ENCODE measurements around the gene HLA-DOA. TPM values are rescaled to one million over a fixed set of nuclear protein-coding genes. Genes with fewer than 3 reads are reported as not detected.

Gene HLA-DOA
- total and polyA plus RNA-seq, 4 donors: 0.69 to 3.0 (median 1.6) TPM

DNA sequence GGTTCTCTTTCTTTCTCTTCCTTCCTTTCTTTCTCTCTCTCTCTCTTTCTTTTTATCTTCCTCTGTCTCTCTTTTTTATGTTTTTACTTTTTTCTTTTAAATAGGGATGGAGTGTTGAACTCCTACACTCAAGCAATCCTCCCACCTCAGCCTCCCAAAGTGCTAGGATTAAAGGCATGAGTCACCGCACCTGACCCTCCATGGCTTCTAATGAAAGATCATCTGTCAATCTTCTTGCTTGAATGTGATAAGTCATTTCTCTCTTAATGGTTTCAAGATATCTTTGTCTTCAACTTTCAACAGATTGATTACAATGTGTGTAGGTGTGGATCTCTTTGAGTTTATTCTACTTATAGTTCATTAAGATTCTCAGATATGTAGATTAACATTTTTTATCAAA lies 25.2 kb upstream of the HLA-DOA start:
- H3K4me1 ChIP-seq (ENCODE audit: control insufficient read depth in 4 of 4, insufficient read depth in 4 of 4, low read length in 3 of 4): peaks cover 3 to 6% (median 5%) of the 10 kb centered on the region in 4 donors
- H3K27ac ChIP-seq (ENCODE audit: low read depth in 1 of 2, low read length in 2 of 2): no peak overlapping the region
- no peak for DNase-seq (ENCODE audit: low spot score)
- WGBS: 97% methylated on average over 1 of the region's 1 CpG
- no peak overlapping the region for H3K9ac ChIP-seq (ENCODE audit: low read depth in 1 of 2, low read length in 2 of 2)
- TF ChIP-seq FOXA1 (IDR thresholded peaks at IDR 0.05) (no peak), GABPA (IDR thresholded peaks at IDR 0.05 in 1 of 2, conservative IDR thresholded peaks at IDR 0.05 in 1 of 2) (no peak)
- TF ChIP-seq, protein P1, sequence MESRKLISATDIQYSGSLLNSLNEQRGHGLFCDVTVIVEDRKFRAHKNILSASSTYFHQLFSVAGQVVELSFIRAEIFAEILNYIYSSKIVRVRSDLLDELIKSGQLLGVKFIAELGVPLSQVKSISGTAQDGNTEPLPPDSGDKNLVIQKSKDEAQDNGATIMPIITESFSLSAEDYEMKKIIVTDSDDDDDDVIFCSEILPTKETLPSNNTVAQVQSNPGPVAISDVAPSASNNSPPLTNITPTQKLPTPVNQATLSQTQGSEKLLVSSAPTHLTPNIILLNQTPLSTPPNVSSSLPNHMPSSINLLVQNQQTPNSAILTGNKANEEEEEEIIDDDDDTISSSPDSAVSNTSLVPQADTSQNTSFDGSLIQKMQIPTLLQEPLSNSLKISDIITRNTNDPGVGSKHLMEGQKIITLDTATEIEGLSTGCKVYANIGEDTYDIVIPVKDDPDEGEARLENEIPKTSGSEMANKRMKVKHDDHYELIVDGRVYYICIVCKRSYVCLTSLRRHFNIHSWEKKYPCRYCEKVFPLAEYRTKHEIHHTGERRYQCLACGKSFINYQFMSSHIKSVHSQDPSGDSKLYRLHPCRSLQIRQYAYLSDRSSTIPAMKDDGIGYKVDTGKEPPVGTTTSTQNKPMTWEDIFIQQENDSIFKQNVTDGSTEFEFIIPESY (IDR thresholded peaks at IDR 0.05): no peak
- TF ChIP-seq, protein P2, sequence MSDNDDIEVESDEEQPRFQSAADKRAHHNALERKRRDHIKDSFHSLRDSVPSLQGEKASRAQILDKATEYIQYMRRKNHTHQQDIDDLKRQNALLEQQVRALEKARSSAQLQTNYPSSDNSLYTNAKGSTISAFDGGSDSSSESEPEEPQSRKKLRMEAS (IDR thresholded peaks at IDR 0.05): no peak
- no peaks in the 10 kb centered on the region for H3K9me3 ChIP-seq (ENCODE audit: control insufficient read depth in 4 of 4, low read length in 3 of 4)
- no peaks in the 10 kb centered on the region for H3K36me3 ChIP-seq (ENCODE audit: control insufficient read depth in 4 of 4, insufficient read depth in 3 of 4, low read depth in 1 of 4, low read length in 3 of 4)
- no peak overlapping the region for H3K4me3 ChIP-seq (ENCODE audit: low read depth in 1 of 3, low read length in 3 of 3)
- H3K27me3 ChIP-seq (ENCODE audit: control insufficient read depth in 4 of 4, insufficient read depth in 4 of 4, low read length in 3 of 4): no peaks in the 10 kb centered on the region

DNA sequence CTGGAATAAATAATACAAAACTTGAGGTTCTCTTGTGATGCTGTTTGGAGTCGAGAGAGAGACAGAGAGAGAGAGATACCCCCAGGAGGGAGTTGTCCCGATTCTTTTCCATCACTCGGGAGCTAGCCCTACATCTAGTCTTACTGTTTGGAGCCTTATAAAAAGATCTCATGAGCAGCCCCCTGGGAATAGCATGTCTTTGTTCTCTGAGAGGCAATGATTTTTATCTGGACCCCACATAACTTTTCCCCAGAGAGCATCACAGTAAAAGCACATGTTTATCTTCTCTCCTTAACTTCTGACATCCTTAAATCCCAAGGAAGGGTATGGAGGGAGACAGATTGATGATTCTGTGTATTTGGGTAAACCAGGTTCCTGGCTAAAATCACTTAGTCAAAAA lies 20.9 kb upstream of the HLA-DOA start:
- TF ChIP-seq, protein P3, sequence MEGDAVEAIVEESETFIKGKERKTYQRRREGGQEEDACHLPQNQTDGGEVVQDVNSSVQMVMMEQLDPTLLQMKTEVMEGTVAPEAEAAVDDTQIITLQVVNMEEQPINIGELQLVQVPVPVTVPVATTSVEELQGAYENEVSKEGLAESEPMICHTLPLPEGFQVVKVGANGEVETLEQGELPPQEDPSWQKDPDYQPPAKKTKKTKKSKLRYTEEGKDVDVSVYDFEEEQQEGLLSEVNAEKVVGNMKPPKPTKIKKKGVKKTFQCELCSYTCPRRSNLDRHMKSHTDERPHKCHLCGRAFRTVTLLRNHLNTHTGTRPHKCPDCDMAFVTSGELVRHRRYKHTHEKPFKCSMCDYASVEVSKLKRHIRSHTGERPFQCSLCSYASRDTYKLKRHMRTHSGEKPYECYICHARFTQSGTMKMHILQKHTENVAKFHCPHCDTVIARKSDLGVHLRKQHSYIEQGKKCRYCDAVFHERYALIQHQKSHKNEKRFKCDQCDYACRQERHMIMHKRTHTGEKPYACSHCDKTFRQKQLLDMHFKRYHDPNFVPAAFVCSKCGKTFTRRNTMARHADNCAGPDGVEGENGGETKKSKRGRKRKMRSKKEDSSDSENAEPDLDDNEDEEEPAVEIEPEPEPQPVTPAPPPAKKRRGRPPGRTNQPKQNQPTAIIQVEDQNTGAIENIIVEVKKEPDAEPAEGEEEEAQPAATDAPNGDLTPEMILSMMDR (IDR thresholded peaks at IDR 0.05; ENCODE audit: low read depth, low read length, missing input control): no peak
- Histone ChIP-seq H3K9me3 (ENCODE audit: control insufficient read depth in 4 of 4, low read length in 3 of 4) (no peaks in the 10 kb centered on the region), H3K4me1 (ENCODE audit: control insufficient read depth in 4 of 4, insufficient read depth in 4 of 4, low read length in 3 of 4) (no peaks in the 10 kb centered on the region), H3K9ac (ENCODE audit: low read depth in 1 of 2, low read length in 2 of 2) (no peak overlapping the region), H3K36me3 (ENCODE audit: control insufficient read depth in 4 of 4, insufficient read depth in 3 of 4, low read depth in 1 of 4, low read length in 3 of 4) (no peaks in the 10 kb centered on the region), H3K4me3 (ENCODE audit: low read depth in 1 of 3, low read length in 3 of 3) (no peak overlapping the region), H3K27ac (ENCODE audit: low read depth in 1 of 2, low read length in 2 of 2) (peak overlapping the region; percentile 32 to 37), H3K27me3 (ENCODE audit: control insufficient read depth in 4 of 4, insufficient read depth in 4 of 4, low read length in 3 of 4) (no peaks in the 10 kb centered on the region)
- WGBS: 72% methylated on average over 3 of the region's 3 CpGs
- no peak for DNase-seq (ENCODE audit: low spot score)

DNA sequence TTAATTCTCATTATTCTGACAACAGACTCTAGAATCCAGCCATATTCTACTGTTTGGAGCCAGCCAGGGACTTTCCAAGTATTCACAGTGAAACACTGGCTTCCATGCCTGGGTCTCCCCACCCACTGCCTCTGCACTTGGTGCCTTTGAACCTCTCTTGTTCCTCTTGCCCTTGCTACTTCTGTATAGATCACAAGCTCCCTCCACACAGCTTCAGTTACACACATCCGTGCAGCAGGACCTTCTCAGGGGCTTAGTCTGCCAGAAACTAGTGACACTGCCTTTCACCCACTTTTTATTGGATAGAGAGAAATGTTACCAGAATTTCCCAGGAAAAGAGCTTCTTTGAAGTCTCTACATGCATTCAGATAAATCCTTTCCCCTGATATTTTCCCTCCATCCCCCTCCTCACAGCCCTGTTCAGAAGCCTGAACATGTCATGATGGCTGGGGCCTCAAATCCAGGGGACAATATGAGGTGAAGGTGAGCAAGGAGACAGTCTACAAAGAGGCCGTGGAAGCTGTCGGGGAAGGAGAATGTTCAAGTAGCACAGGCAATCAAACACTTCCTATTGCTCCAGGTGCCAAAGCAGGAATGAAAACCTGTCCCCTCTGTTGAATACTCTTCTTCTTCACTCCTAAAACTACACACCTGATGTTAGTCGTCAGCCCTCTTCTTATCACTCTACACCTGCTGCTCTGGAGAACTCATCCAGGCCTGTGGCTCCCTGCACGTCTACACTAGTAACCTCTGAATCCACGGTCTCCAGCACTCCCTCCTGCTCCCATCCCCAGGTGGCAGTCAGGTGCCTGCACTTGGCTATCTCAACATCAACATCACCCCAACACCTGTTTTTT lies 20.2 kb upstream of the HLA-DOA start:
- Histone ChIP-seq H3K27ac (ENCODE audit: low read depth in 1 of 2, low read length in 2 of 2) (peak overlapping the region; percentile 32 to 41), H3K4me1 (ENCODE audit: control insufficient read depth in 4 of 4, insufficient read depth in 4 of 4, low read length in 3 of 4) (no peaks in the 10 kb centered on the region), H3K9me3 (ENCODE audit: control insufficient read depth in 4 of 4, low read length in 3 of 4) (no peaks in the 10 kb centered on the region), H3K27me3 (ENCODE audit: control insufficient read depth in 4 of 4, insufficient read depth in 4 of 4, low read length in 3 of 4) (no peaks in the 10 kb centered on the region), H3K36me3 (ENCODE audit: control insufficient read depth in 4 of 4, insufficient read depth in 3 of 4, low read depth in 1 of 4, low read length in 3 of 4) (no peaks in the 10 kb centered on the region), H3K9ac (ENCODE audit: low read depth in 1 of 2, low read length in 2 of 2) (no peak overlapping the region), H3K4me3 (ENCODE audit: low read depth in 1 of 3, low read length in 3 of 3) (no peak overlapping the region)
- DNase-seq (ENCODE audit: low spot score): no peak
- WGBS: 50% methylated on average over 6 of the region's 6 CpGs
- peak; percentile 8 for TF ChIP-seq SP1 (IDR thresholded peaks at IDR 0.05)
- TF ChIP-seq RXRA (IDR thresholded peaks at IDR 0.05): peak in 1 of 2 donors; percentile 43
- TF ChIP-seq RAD21 (IDR thresholded peaks at IDR 0.05): no peak
- no peak for TF ChIP-seq HNF4G (IDR thresholded peaks at IDR 0.05)

Measured in liver (tissue), 9 donors.